PFSK-1 (cell line): ENCODE results near the gene LRRC59.
A peak's percentile ranks its signal among the peaks of the same experiment; 100 is the strongest.

Experiments used
- FOXP2 ChIP-seq: optimal IDR thresholded peaks from 2 replicates; pipeline ENCODE3; 2011; ENCODE audit warnings: borderline replicate concordance, control low read depth, inconsistent platforms; ENCODE audit not compliant: insufficient read depth; ENCODE audit errors: extremely low read length, extremely low read depth
- POLR2AphosphoS5 ChIP-seq: IDR thresholded peaks from 2 replicates; pipeline ENCODE4 v1.6.1; 2012; ENCODE audit warnings: low read depth, mild to moderate bottlenecking, control low read depth, low read length, moderate library complexity
- REST ChIP-seq, 2 experiments: IDR thresholded peaks; 2 replicates each; pipeline versions ENCODE4 v1.6.1 to v1.8.0; 2011 to 2012; ENCODE audit warnings: low read depth in 2 of 2, low read length in 2 of 2, control low read depth in 1 of 2, inconsistent platforms in 1 of 2, mild to moderate bottlenecking in 1 of 2, moderate library complexity in 1 of 2; ENCODE audit not compliant: insufficient read depth in 1 of 2
- SIN3A ChIP-seq: IDR thresholded peaks from 2 replicates; pipeline ENCODE4 v1.6.1; 2012; ENCODE audit warnings: mild to moderate bottlenecking, low read length, moderate library complexity, borderline replicate concordance; ENCODE audit not compliant: insufficient read depth
- TAF1 ChIP-seq: IDR thresholded peaks from 2 replicates; pipeline ENCODE4 v1.6.1; 2012; ENCODE audit warnings: low read length, control low read depth, borderline replicate concordance; ENCODE audit not compliant: insufficient read depth

Gene LRRC59

DNA sequence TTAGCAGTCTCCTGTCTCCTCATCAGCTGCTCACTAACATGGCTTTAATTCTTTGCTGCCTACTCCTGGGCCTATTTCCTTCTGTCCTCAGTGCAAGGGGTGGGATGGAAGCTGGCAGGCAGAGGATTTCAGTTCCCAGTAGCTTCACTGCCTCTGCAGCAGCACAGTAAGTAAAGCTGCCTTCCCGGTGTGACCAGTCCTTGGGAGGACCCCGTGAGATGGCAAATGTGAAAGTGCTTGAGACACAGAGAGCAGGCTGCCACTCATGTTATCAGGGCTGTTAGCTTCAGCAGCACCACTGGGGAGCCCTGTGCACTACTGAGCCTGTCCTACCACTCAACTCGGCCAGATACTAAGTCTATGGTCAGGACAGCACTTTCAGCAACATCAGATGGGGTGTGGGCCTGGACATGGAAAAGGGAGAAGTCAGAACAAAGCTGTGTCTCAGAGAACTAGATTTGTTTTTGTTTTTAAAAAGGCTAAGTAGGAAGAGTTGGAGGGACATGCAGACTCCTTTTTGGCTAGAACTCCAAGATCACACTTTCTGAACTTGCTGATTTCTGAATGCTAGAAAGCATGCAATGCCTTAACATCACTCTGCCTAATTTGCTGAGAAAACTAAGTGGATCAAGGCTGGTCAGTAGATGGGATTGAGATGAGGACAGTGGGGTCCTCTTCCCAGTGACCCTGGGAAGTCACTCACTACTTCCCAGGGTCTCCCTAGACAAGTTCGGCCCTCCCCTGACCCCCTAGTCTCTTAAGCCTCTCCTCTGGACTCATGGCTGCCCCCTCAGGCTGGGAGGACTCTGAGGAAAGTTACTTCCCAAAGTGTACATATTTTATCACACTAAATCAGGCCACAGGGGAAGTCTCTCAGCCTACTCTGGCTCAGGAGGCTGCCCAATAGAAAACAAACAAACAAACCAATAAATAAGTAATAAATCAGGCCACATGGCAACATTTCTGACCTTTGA is 29.8 kb upstream of the LRRC59 start:
- TF ChIP-seq POLR2AphosphoS5 = peak; percentile 43
- no peak for TF ChIP-seq REST (IDR thresholded peaks at IDR 0.05; ENCODE audit: insufficient read depth in 1 of 2, low read depth in 2 of 2, low read length in 2 of 2)
- no peak for TF ChIP-seq SIN3A
- TF ChIP-seq TAF1 = peak; percentile 51; the same call in 1 of the 2 replicates

GRCh38 chr17:50426472-50426782 is 29.1 kb upstream of the LRRC59 start:
- TF ChIP-seq TAF1 = no peak
- no peak for TF ChIP-seq REST (IDR thresholded peaks at IDR 0.05; ENCODE audit: insufficient read depth in 1 of 2, low read depth in 2 of 2, low read length in 2 of 2)
- no peak for TF ChIP-seq POLR2AphosphoS5
- TF ChIP-seq SIN3A = no peak
- no peak for TF ChIP-seq FOXP2

GRCh38 chr17:50425682-50426471 is 28.6 kb upstream of the LRRC59 start, which contains the start of gene ACSF2:
TSS of gene ACSF2 (plus strand) at chr17:50426218. CDS start at chr17:50426262, 44 bp downstream.
- 0 out of 2 replicates have a peak, but pooled peaks have one; percentile 38 for TF ChIP-seq TAF1
- TF ChIP-seq POLR2AphosphoS5 = peak; percentile 45; the same call in 1 of the 2 replicates
- TF ChIP-seq REST (IDR thresholded peaks at IDR 0.05; ENCODE audit: insufficient read depth in 1 of 2, low read depth in 2 of 2, low read length in 2 of 2) = no peak
- 0 out of 2 replicates have a peak, but pooled peaks have one; percentile 19 for TF ChIP-seq SIN3A

DNA sequence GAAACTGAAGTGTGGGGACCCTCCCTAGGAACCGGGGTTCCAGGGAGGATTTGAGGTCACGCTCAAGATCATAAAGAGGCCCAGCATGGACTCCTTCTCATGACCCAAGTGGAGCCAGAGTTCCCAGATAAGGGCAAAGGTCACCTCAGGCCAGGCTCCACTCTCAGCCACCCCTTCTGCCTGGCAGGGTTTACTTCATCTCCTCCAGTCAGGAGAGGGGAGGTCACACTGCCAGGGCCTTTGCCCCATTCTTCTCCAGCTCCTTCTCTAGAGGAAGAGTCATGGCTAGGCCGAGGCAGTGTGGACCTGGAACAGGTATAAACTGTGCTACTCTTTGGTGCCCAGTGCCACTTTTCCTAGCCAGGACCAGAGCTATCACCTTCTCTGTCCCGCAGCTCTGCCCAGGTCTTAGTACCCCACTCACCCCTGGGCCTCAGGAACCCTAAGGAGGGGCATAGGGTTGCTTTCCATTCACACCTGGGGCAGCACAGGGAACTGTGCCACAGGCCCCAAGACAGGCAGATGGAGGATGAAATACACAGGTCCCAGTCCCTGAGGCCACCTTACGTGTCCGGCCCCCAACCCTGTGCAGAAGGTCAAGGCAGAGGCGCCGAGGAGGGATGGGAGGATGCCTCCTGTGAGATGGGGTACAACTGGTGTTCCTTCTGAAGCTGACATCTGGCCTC is 27.8 kb upstream of the LRRC59 start:
- TF ChIP-seq FOXP2 (no peak), REST (IDR thresholded peaks at IDR 0.05; ENCODE audit: insufficient read depth in 1 of 2, low read depth in 2 of 2, low read length in 2 of 2) (no peak)
